Sigmoid colon (tissue), 7 donors: ENCODE measurements around the gene CIZ1. TPM values are rescaled to one million over a fixed set of nuclear protein-coding genes. Genes with fewer than 3 reads are reported as not detected.

Source experiments
- DNase-seq: peaks from one replicate; pipeline ENCODE4 v3.0.0-alpha.2; 2019
- H3K27ac ChIP-seq, 4 donors: fragments of 200-600 bp; sonication (generic); one replicate each; pipeline ENCODE4 v1.5.1; 2016 to 2019; ENCODE audit warnings: mild to moderate bottlenecking in 1 of 4
- H3K27me3 ChIP-seq, 3 donors: fragments of 200-600 bp; sonication (generic); one replicate each; pipeline ENCODE4 v1.5.1; 2019; ENCODE audit warnings: mild to moderate bottlenecking in 1 of 3
- H3K36me3 ChIP-seq, 4 donors: fragments of 200-600 bp; sonication (generic); one replicate each; pipeline ENCODE4 v1.5.1; 2016 to 2019
- H3K4me1 ChIP-seq, 4 donors: fragments of 200-600 bp; sonication (generic); one replicate each; pipeline ENCODE4 v1.5.1; 2017 to 2019
- H3K4me3 ChIP-seq, 4 donors: fragments of 200-600 bp; sonication (generic); one replicate each; pipeline ENCODE4 v1.5.1; 2017 to 2019; ENCODE audit warnings: mild to moderate bottlenecking in 2 of 4, moderate library complexity in 1 of 4
- H3K9me3 ChIP-seq, 4 donors: fragments of 200-600 bp in 3 of 4; sonication (generic) in 3 of 4; one replicate each; pipeline versions ENCODE4 v1.5.1 to v1.6.1; 2013 to 2019
- CTCF ChIP-seq, 4 experiments: fragments of 450-650 bp in 3 of 4; fragments of 200-600 bp in 1 of 4; IDR thresholded peaks; one replicate each; pipeline ENCODE4 v1.5.1; 2016 to 2019; ENCODE audit warnings: antibody characterized with exemption in 4 of 4, mild to moderate bottlenecking in 3 of 4, moderate library complexity in 2 of 4
- EP300 ChIP-seq, 4 donors: sonication (generic); formaldehyde crosslinking; IDR thresholded peaks; one replicate each; pipeline ENCODE4 v1.6.1; 2017; ENCODE audit warnings: antibody characterized with exemption in 4 of 4
- POLR2A ChIP-seq, 2 donors: fragments of 450-650 bp; IDR thresholded peaks; one replicate each; pipeline ENCODE4 v1.6.1; 2016; ENCODE audit warnings: antibody characterized with exemption in 2 of 2, mild to moderate bottlenecking in 2 of 2, moderate library complexity in 2 of 2
- POLR2AphosphoS5 ChIP-seq, 4 donors: sonication (generic); formaldehyde crosslinking; IDR thresholded peaks; one replicate each; pipeline ENCODE4 v1.6.1; 2017; ENCODE audit warnings: antibody characterized with exemption in 4 of 4
- WGBS, 2 donors: extraction: QIAGEN DNeasy Blood & Tissue Kit; methylation state at CpG; one replicate each; pipeline ENCODE4 v1.1.7; 2013; 5-methylcytosine and 5-hydroxymethylcytosine counted together
- intact Hi-C: fragments of 100-400 bp; cut with DNase I; formaldehyde crosslinking; loops from one replicate; pipeline ENCODE4 v1.15.1; 2023
- polyA plus RNA-seq, 3 donors: library from polyadenylated mRNA; stranded (reverse); fragments of 200-250 nt; gene quantifications; one replicate each; pipeline ENCODE4 v1.2.3, GENCODE V29; 2013
- total RNA-seq, 4 donors: library from RNA; depleted of rRNA; stranded (reverse); fragments of >200 nt; gene quantifications; one replicate each; pipeline ENCODE4 v1.1.0, GENCODE V29; 2016
- donor health status: healthy with polysubstance abuse.
- donor health status: Bipolar disorder and iron deficiency.
- donor health status: healthy.

Gene CIZ1
- total and polyA plus RNA-seq, 7 donors, result 25.7 to 116 (median 60.2) TPM

DNA sequence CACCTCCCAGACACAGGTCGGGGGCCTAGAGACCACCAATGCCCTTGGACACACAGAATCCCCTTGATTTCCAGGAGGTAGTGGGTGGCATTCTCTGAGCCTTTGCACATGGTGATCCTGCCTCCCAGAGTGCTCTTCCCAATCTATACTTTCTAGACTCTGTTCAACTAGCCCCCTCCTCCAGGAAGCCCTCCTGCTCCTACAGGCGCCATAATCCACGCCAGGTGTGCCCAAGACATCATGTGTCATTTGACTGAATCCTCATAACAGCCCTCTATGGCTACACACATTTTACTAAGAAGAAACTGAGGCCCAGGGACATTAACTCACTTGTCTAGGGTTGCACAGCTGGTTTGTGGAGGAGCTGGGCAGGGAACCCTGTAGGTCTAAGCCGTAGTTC is 24.2 kb downstream of the CIZ1 start:
- 97 to 100% methylated on average over 4 of the region's 4 CpGs for WGBS, 2 donors
- H3K9me3 ChIP-seq, result no peaks in the 10 kb centered on the region
- H3K27ac ChIP-seq, result no peak overlapping the region
- no peak overlapping the region for H3K4me3 ChIP-seq
- no peaks in the 10 kb centered on the region for H3K27me3 ChIP-seq
- peaks cover 39 to 93% (median 55%) of the 10 kb centered on the region in 4 donors for H3K36me3 ChIP-seq
- intact Hi-C loops, result no loop called here
- no peak for DNase-seq
- peaks cover 0 to 3% (median under 1%) of the 10 kb centered on the region in 4 donors for H3K4me1 ChIP-seq
- TF ChIP-seq POLR2A (IDR thresholded peaks at IDR 0.05) (no peak), CTCF (IDR thresholded peaks at IDR 0.05) (no peak), EP300 (IDR thresholded peaks at IDR 0.05) (no peak), POLR2AphosphoS5 (IDR thresholded peaks at IDR 0.05) (no peak)

GRCh38 chr9:128166169-128166568 is 25.2 kb downstream of the CIZ1 start:
- DNase-seq, result no peak
- Histone ChIP-seq H3K27ac (no peak overlapping the region), H3K9me3 (no peaks in the 10 kb centered on the region), H3K4me3 (no peak overlapping the region), H3K4me1 (peaks cover 0 to 11% (median 4%) of the 10 kb centered on the region in 4 donors), H3K27me3 (no peaks in the 10 kb centered on the region), H3K36me3 (peaks cover 39 to 85% (median 55%) of the 10 kb centered on the region in 4 donors)
- intact Hi-C loops, result no loop called here
- no peak for TF ChIP-seq EP300 (IDR thresholded peaks at IDR 0.05)
- TF ChIP-seq POLR2AphosphoS5 (IDR thresholded peaks at IDR 0.05), result no peak
- TF ChIP-seq CTCF (IDR thresholded peaks at IDR 0.05), result no peak
- 97 to 98% methylated on average over 18 of the region's 18 CpGs for WGBS, 2 donors

DNA sequence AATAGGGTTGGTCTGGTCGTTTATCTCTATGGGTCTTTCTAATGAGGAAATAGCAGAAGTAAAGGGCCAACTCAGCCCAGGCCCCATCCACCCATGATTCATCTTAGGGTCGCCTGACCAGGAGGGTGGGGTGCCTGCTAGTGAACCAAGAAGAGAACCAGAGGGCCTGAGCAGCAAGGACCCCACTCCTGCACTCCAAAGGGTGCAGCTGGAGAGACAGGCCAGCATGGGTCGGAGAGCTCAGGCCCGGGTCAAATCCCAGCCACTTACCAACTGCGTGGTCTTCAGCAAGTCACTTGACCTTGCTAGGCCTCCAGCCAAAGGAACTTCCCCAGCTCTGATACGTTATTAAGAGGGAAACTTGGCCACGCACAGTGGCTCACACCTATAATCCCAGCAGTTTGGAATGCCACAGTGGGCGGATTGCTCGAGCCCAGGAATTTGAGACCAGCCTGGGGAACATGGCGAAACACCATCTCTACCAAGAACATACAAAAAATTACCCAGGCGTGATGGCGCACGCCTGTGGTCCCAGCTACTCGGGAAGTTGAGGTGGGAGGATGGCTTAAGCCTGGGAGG is 27.0 kb downstream of the CIZ1 start:
- 82 to 85% methylated on average over 14 of the region's 14 CpGs for WGBS, 2 donors
- Histone ChIP-seq H3K27ac (no peak overlapping the region), H3K27me3 (no peaks in the 10 kb centered on the region), H3K4me1 (peaks cover 0 to 24% (median 12%) of the 10 kb centered on the region in 4 donors), H3K9me3 (no peaks in the 10 kb centered on the region), H3K36me3 (peaks cover 36 to 67% (median 47%) of the 10 kb centered on the region in 4 donors), H3K4me3 (no peak overlapping the region)
- intact Hi-C loops, result no loop called here
- DNase-seq, result peak; percentile 50
- TF ChIP-seq POLR2A (IDR thresholded peaks at IDR 0.05) (no peak), CTCF (IDR thresholded peaks at IDR 0.05) (no peak), POLR2AphosphoS5 (IDR thresholded peaks at IDR 0.05) (no peak), EP300 (IDR thresholded peaks at IDR 0.05) (no peak)

GRCh38 chr9:128163523-128164306 is 27.7 kb downstream of the CIZ1 start:
- Histone ChIP-seq H3K36me3 (peaks cover 29 to 60% (median 40%) of the 10 kb centered on the region in 4 donors), H3K27me3 (no peaks in the 10 kb centered on the region), H3K27ac (no peak overlapping the region), H3K9me3 (no peaks in the 10 kb centered on the region), H3K4me1 (peaks cover 0 to 26% (median 16%) of the 10 kb centered on the region in 4 donors), H3K4me3 (no peak overlapping the region)
- 95 to 97% methylated on average over 10 of the region's 10 CpGs for WGBS, 2 donors
- TF ChIP-seq EP300 (IDR thresholded peaks at IDR 0.05) (no peak), POLR2A (IDR thresholded peaks at IDR 0.05) (no peak), CTCF (IDR thresholded peaks at IDR 0.05) (no peak)
- intact Hi-C loops, result no loop called here
- peak; percentile 40 for DNase-seq
